HCT116 (cell line): ENCODE measurements around the gene RABGAP1. TPM values are rescaled to one million over a fixed set of nuclear protein-coding genes. Genes with fewer than 3 reads are reported as not detected.

Experiments used
- ATAC-seq: fragments of 200-7000 bp; cut with Tn5 transposase; 2 replicates; pipeline ENCODE4 v1.9.1; 2020; ENCODE audit warnings: mild to moderate bottlenecking, moderate library complexity
- BruUV-seq: library from RNA; stranded (reverse); fragments of 400-500 nt; replicated peaks from 2 replicates; lab custom pipeline; 2021; lab: Mats Ljungman, UMichigan
- CTCF ChIA-PET: fragments of 300-600 bp; sonication (Branson Sonifier 250); formaldehyde crosslinking; loops from one replicate; lab custom pipeline; 2021; ENCODE audit warnings: antibody characterized with exemption; lab: Charles Lee
- POLR2A ChIA-PET: fragments of 300-600, 350-600 bp; sonication (Branson Sonifier 250); formaldehyde crosslinking; loops from one replicate; lab custom pipeline; 2021; ENCODE audit warnings: antibody characterized with exemption; lab: Charles Lee
- RAD21 ChIA-PET, 2 experiments: fragments of 300-600 bp; sonication (Branson Sonifier 250); formaldehyde crosslinking; loops; one replicate each; lab custom pipeline; 2023; ENCODE audit warnings: low total read pairs in 2 of 2; ENCODE audit not compliant: uncharacterized antibody in 2 of 2, unreplicated experiment in 2 of 2, low non-redundant PET in 1 of 2; lab: Charles Lee
- DNase-seq: peaks from one replicate; pipeline ENCODE4 v3.0.0-alpha.2; 2010; ENCODE audit warnings: low read depth, low spot score
- H2AFZ ChIP-seq: fragments of 200-600 bp; shearing (Covaris generic), sonication (generic); 2 replicates; pipeline ENCODE4 v1.6.1; 2017; ENCODE audit warnings: low read depth, mixed run types, mixed read lengths, antibody characterized with exemption, low read length; ENCODE audit not compliant: poor library complexity, severe bottlenecking
- H3K27ac ChIP-seq: 2 replicates; pipeline ENCODE4 v1.5.1; 2012; ENCODE audit warnings: low read depth, low read length
- H3K27me3 ChIP-seq: fragments of 200-600 bp; sonication (generic); 2 replicates; pipeline ENCODE4 v1.6.1; 2016; ENCODE audit warnings: mixed run types, low read length, mixed read lengths; ENCODE audit not compliant: insufficient read depth
- H3K36me3 ChIP-seq, 2 experiments: fragments of 200-500 bp in 1 of 2; fragments of 200-600 bp in 1 of 2; sonication (Bioruptor generic) in 1 of 2; sonication (generic) in 1 of 2; 2 replicates each; pipeline versions ENCODE4 v1.5.1 to v1.6.1; 2014 to 2016; ENCODE audit warnings: low read length in 2 of 2, inconsistent platforms in 1 of 2, mixed read lengths in 1 of 2, mixed run types in 1 of 2; ENCODE audit not compliant: insufficient read depth in 2 of 2, control insufficient read depth in 1 of 2
- H3K4me1 ChIP-seq, 2 experiments: fragments of 200-600 bp in 1 of 2; sonication (generic) in 1 of 2; 2 replicates each; pipeline versions ENCODE4 v1.5.1 to v1.6.1; 2012 to 2017; ENCODE audit warnings: low read length in 2 of 2, inconsistent platforms in 1 of 2, mild to moderate bottlenecking in 1 of 2, mixed read lengths in 1 of 2, mixed run types in 1 of 2, moderate library complexity in 1 of 2; ENCODE audit not compliant: insufficient read depth in 2 of 2, control insufficient read depth in 1 of 2
- H3K4me2 ChIP-seq: fragments of 200-600 bp; sonication (generic); 2 replicates; pipeline ENCODE4 v1.6.1; 2017; ENCODE audit warnings: mixed run types, low read length, mixed read lengths
- H3K4me3 ChIP-seq, 2 experiments: fragments of 200-600 bp in 1 of 2; sonication (generic) in 1 of 2; replicated peaks in 1 of 2; 2 replicates each; pipeline ENCODE4 v1.5.1; 2011 to 2016; ENCODE audit warnings: low read length in 2 of 2, control low read depth in 1 of 2, low read depth in 1 of 2, mild to moderate bottlenecking in 1 of 2, mixed read lengths in 1 of 2, mixed run types in 1 of 2
- H3K79me2 ChIP-seq: fragments of 200-600 bp; sonication (generic); 2 replicates; pipeline ENCODE4 v1.6.1; 2017; ENCODE audit warnings: mild to moderate bottlenecking, mixed run types, low read length, moderate library complexity, mixed read lengths; ENCODE audit not compliant: insufficient read depth
- H3K9ac ChIP-seq: fragments of 200-600 bp; sonication (generic); 2 replicates; pipeline ENCODE4 v1.6.1; 2016; ENCODE audit warnings: low read length, mixed read lengths
- H3K9me2 ChIP-seq: fragments of 200-600 bp; sonication (generic), shearing (Covaris generic); 2 replicates; pipeline ENCODE4 v1.6.1; 2017; ENCODE audit warnings: mixed run types, mild to moderate bottlenecking, moderate library complexity; ENCODE audit not compliant: insufficient read depth
- H3K9me3 ChIP-seq, 2 experiments: fragments of 200-500 bp in 1 of 2; fragments of 200-600 bp in 1 of 2; sonication (Bioruptor generic) in 1 of 2; sonication (generic) in 1 of 2; 2 replicates each; pipeline ENCODE4 v1.6.1; 2014 to 2017; ENCODE audit warnings: low read length in 2 of 2, mixed read lengths in 2 of 2, inconsistent platforms in 1 of 2, low read depth in 1 of 2, mild to moderate bottlenecking in 1 of 2, mixed run types in 1 of 2, moderate library complexity in 1 of 2; ENCODE audit not compliant: control insufficient read depth in 1 of 2, insufficient read depth in 1 of 2
- H4K20me1 ChIP-seq: fragments of 200-600 bp; sonication (generic), shearing (Covaris generic); 2 replicates; pipeline ENCODE4 v1.6.1; 2017; ENCODE audit warnings: mixed run types, mild to moderate bottlenecking, moderate library complexity; ENCODE audit not compliant: insufficient read depth
- ATF3 ChIP-seq: IDR thresholded peaks from 2 replicates; pipeline ENCODE4 v1.6.1; 2012
- EGR1 ChIP-seq: IDR thresholded peaks from 2 replicates; pipeline ENCODE4 v1.6.1; 2012; ENCODE audit warnings: low read depth
- ELF1 ChIP-seq: IDR thresholded peaks from 2 replicates; pipeline ENCODE4 v1.6.1; 2012; ENCODE audit warnings: low read depth, borderline replicate concordance
- FOSL1 ChIP-seq: IDR thresholded peaks from 2 replicates; pipeline ENCODE4 v1.6.1; 2012; ENCODE audit warnings: low read depth
- POLR2A ChIP-seq: IDR thresholded peaks from 2 replicates; pipeline ENCODE4 v1.7.0; 2011; ENCODE audit warnings: borderline replicate concordance; ENCODE audit not compliant: insufficient read depth, insufficient read length; ENCODE audit errors: extremely low read depth
- POLR2AphosphoS5 ChIP-seq: IDR thresholded peaks from 2 replicates; pipeline ENCODE4 v1.6.1; 2011; ENCODE audit warnings: mild to moderate bottlenecking, low read depth, low read length, moderate library complexity
- SIN3A ChIP-seq: IDR thresholded peaks from 2 replicates; pipeline ENCODE4 v1.6.1; 2012; ENCODE audit warnings: low read depth
- SP1 ChIP-seq: IDR thresholded peaks from 2 replicates; pipeline ENCODE4 v1.6.1; 2012; ENCODE audit warnings: low read depth
- TCF7L2 ChIP-seq: IDR thresholded peaks from 2 replicates; pipeline ENCODE4 v1.7.0; 2011; ENCODE audit warnings: borderline replicate concordance, inconsistent platforms; ENCODE audit not compliant: insufficient read depth, insufficient read length; ENCODE audit errors: extremely low read depth
- ZNF274 ChIP-seq: fragments of 200-500 bp; sonication (Bioruptor generic); IDR thresholded peaks from 2 replicates; pipeline ENCODE4 v1.6.1; 2014; ENCODE audit warnings: mild to moderate bottlenecking, low read depth, low read length, inconsistent platforms
- intact Hi-C: fragments of 100-400 bp; cut with micrococcal nuclease; formaldehyde crosslinking; loops from 2 replicates; pipeline ENCODE4 v1.10.0; 2022
- total RNA-seq: library from RNA; stranded (reverse); gene quantifications from one replicate; pipeline ENCODE4 v1.2.1, GENCODE V29; 2021; ENCODE audit not compliant: unreplicated experiment
- TF ChIP-seq, protein P1 (sequence below): IDR thresholded peaks from 2 replicates; pipeline ENCODE4 v1.6.1; 2011; ENCODE audit warnings: mild to moderate bottlenecking, low read length, moderate library complexity; ENCODE audit not compliant: insufficient replicate concordance; ENCODE audit errors: extremely low read depth

The RABGAP1 gene
- total RNA-seq, 1 experiment from 2014 or later: 29.7 TPM

GRCh38 chr9:123039617-123040219 lies 98.9 kb downstream of the RABGAP1 start (continued):
- TF ChIP-seq ATF3: no peak
- TF ChIP-seq SIN3A: no peak
- no peak for TF ChIP-seq FOSL1

DNA sequence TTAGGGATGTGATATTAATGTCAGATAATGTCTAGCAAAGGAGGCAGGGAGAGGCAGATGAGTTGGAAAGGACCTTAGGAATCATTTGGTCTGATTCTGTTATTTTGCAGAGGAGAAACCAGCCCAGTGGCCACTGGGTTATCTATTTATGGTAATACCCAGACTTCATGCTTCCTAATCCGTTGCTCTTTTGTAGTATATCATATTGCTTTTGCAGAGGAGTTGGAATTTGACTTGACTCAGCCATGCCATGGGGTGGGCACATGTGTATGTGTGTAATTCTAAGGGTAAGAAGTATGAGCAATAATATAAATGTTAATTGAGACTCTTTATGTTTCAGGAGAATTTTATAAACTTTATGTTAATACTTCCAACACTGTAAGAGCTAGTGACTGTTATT lies 100.0 kb downstream of the RABGAP1 start:
- intact Hi-C loops: no loop called here
- Histone ChIP-seq H3K9ac (no peak overlapping the region), H3K4me3 (no peak overlapping the region), H4K20me1 (no peaks in the 10 kb centered on the region), H3K4me2 (no peak overlapping the region), H3K27me3 (no peaks in the 10 kb centered on the region), H3K9me3 (no peaks in the 10 kb centered on the region), H3K9me2 (no peaks in the 10 kb centered on the region), H3K27ac (no peak overlapping the region), H3K36me3 (no peaks in the 10 kb centered on the region), H3K4me1 (no peaks in the 10 kb centered on the region), H3K79me2 (no peaks in the 10 kb centered on the region), H2AFZ (no peak overlapping the region)
- DNase-seq: no peak
- RAD21 ChIA-PET: no interaction called here
- BruUV-seq: no TSS peak
- no peak for ATAC-seq
- CTCF ChIA-PET: interaction anchor here (1.2 kb wide), 1 partner anchor 50 kb away, joined by 3 read pairs; no protein-coding TSS in a partner anchor
- POLR2A ChIA-PET: no interaction called here
- TF ChIP-seq POLR2AphosphoS5 (no peak), ELF1 (no peak)

DNA sequence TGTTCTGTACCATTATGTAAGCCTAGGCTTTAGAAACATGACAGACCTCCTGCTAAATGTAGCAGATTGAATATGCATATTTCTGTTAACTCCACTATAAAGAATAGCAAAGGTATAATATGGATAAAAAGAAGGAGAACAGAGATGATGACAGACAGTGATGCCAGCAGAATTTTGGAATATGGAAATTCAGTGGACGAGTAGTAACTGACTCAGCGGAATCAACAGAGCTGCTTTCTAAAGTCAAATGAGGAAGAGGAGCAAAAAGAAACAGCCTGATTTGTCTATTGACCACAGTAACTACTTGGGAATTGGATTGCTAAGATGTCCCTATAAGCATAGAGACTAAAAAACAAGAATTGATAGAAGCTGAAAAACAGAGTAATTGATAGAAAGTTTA lies 100.7 kb downstream of the RABGAP1 start:
- H3K79me2 ChIP-seq: no peaks in the 10 kb centered on the region
- DNase-seq (no peak), ATAC-seq (no peak)
- H3K4me1 ChIP-seq: no peaks in the 10 kb centered on the region
- H3K4me3 ChIP-seq: no peak overlapping the region
- H3K27ac ChIP-seq: no peak overlapping the region
- POLR2A ChIA-PET: no interaction called here
- H3K36me3 ChIP-seq: no peaks in the 10 kb centered on the region
- no peak overlapping the region for H3K9ac ChIP-seq
- RAD21 ChIA-PET: no interaction called here
- H3K9me3 ChIP-seq: no peaks in the 10 kb centered on the region
- CTCF ChIA-PET: no interaction called here
- H4K20me1 ChIP-seq: no peaks in the 10 kb centered on the region
- H2AFZ ChIP-seq: no peak overlapping the region
- H3K27me3 ChIP-seq: no peaks in the 10 kb centered on the region
- BruUV-seq: no TSS peak
- H3K4me2 ChIP-seq: no peak overlapping the region
- TF ChIP-seq, protein P1, sequence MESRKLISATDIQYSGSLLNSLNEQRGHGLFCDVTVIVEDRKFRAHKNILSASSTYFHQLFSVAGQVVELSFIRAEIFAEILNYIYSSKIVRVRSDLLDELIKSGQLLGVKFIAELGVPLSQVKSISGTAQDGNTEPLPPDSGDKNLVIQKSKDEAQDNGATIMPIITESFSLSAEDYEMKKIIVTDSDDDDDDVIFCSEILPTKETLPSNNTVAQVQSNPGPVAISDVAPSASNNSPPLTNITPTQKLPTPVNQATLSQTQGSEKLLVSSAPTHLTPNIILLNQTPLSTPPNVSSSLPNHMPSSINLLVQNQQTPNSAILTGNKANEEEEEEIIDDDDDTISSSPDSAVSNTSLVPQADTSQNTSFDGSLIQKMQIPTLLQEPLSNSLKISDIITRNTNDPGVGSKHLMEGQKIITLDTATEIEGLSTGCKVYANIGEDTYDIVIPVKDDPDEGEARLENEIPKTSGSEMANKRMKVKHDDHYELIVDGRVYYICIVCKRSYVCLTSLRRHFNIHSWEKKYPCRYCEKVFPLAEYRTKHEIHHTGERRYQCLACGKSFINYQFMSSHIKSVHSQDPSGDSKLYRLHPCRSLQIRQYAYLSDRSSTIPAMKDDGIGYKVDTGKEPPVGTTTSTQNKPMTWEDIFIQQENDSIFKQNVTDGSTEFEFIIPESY: no peak
- TF ChIP-seq FOSL1: no peak
- TF ChIP-seq SP1: no peak
- no peak for TF ChIP-seq ELF1
- TF ChIP-seq ZNF274: no peak
- no peak for TF ChIP-seq EGR1
- TF ChIP-seq POLR2A: no peak
- TF ChIP-seq ATF3: no peak
- no peak for TF ChIP-seq TCF7L2
- intact Hi-C loops: no loop called here
- H3K9me2 ChIP-seq: no peaks in the 10 kb centered on the region
